H7 (cell line): ENCODE results near the gene CDK18. TPM values are rescaled to one million over a fixed set of nuclear protein-coding genes. Genes with fewer than 3 reads are reported as not detected.

ENCODE experiments used
- DNase-seq: peaks from one replicate; pipeline ENCODE4 v3.0.0; 2012
- H3K27me3 ChIP-seq: 2 replicates; pipeline ENCODE4 v1.6.0; 2011; ENCODE audit warnings: mild to moderate bottlenecking, low read length; ENCODE audit not compliant: control insufficient read depth, insufficient read depth
- H3K36me3 ChIP-seq: replicated peaks from 2 replicates; pipeline ENCODE4 v1.5.1; 2011; ENCODE audit warnings: low read length; ENCODE audit not compliant: control insufficient read depth, insufficient read depth
- H3K4me3 ChIP-seq: 2 replicates; pipeline ENCODE4 v1.5.1; 2011; ENCODE audit warnings: low read depth, mild to moderate bottlenecking, control low read depth, low read length, moderate library complexity; ENCODE audit not compliant: insufficient read depth
- total RNA-seq: library from RNA; depleted of rRNA; stranded (reverse); fragments of >200 nt; shearing (Covaris generic); gene quantifications from 2 replicates; pipeline ENCODE4 v1.2.3, GENCODE V29; 2014

Gene CDK18
- total RNA-seq, 1 experiment from 2014 or later: 48.3 TPM

- no peaks in the 10 kb centered on the region for H3K36me3 ChIP-seq
- H3K27me3 ChIP-seq: no peaks in the 10 kb centered on the region
- no peak for DNase-seq
- H3K4me3 ChIP-seq: no peak overlapping the region
Measured at GRCh38 chr1:205491794-205492193, 12.7 kb upstream of the CDK18 start.

GRCh38 chr1:205492201-205492667, 12.2 kb upstream of the CDK18 start:
- peak; percentile 68 for DNase-seq
- Histone ChIP-seq H3K36me3 (no peaks in the 10 kb centered on the region), H3K27me3 (no peaks in the 10 kb centered on the region), H3K4me3 (no peak overlapping the region)

GRCh38 chr1:205492774-205493173, 11.7 kb upstream of the CDK18 start:
- DNase-seq: peak; percentile 51
- Histone ChIP-seq H3K4me3 (no peak overlapping the region), H3K27me3 (no peaks in the 10 kb centered on the region)

GRCh38 chr1:205493241-205494085, 11.0 kb upstream of the CDK18 start:
- Histone ChIP-seq H3K4me3 (no peak overlapping the region), H3K27me3 (no peaks in the 10 kb centered on the region), H3K36me3 (no peaks in the 10 kb centered on the region)
- DNase-seq: peak; percentile 41

More at GRCh38 chr1:205492774-205493173, 11.7 kb upstream of the CDK18 start:
- no peaks in the 10 kb centered on the region for H3K36me3 ChIP-seq

- no peak for DNase-seq
- no peak overlapping the region for H3K4me3 ChIP-seq
- no peaks in the 10 kb centered on the region for H3K36me3 ChIP-seq
- no peaks in the 10 kb centered on the region for H3K27me3 ChIP-seq
Measured at GRCh38 chr1:205494115-205494514, 10.4 kb upstream of the CDK18 start.

GRCh38 chr1:205495237-205495823, 9.1 kb upstream of the CDK18 start:
- Histone ChIP-seq H3K4me3 (no peak overlapping the region), H3K36me3 (no peaks in the 10 kb centered on the region), H3K27me3 (no peaks in the 10 kb centered on the region)
- peak; percentile 63 for DNase-seq

- Histone ChIP-seq H3K27me3 (no peaks in the 10 kb centered on the region), H3K36me3 (no peaks in the 10 kb centered on the region), H3K4me3 (no peak overlapping the region)
- DNase-seq: no peak
Measured at GRCh38 chr1:205496661-205497060, 7.8 kb upstream of the CDK18 start.

- no peaks in the 10 kb centered on the region for H3K27me3 ChIP-seq
- H3K36me3 ChIP-seq: no peaks in the 10 kb centered on the region
- no peak overlapping the region for H3K4me3 ChIP-seq
- no peak for DNase-seq
Measured at GRCh38 chr1:205497351-205497750, 7.1 kb upstream of the CDK18 start.

GRCh38 chr1:205499789-205500188, 4.7 kb upstream of the CDK18 start:
- DNase-seq: no peak
- H3K27me3 ChIP-seq: no peaks in the 10 kb centered on the region; the same call in 1 of the 2 replicates

GRCh38 chr1:205500240-205501233, 3.9 kb upstream of the CDK18 start:
- DNase-seq: no peak
- Histone ChIP-seq H3K36me3 (no peaks in the 10 kb centered on the region), H3K4me3 (no peak overlapping the region), H3K27me3 (no peaks in the 10 kb centered on the region; the same call in 1 of the 2 replicates)

More at GRCh38 chr1:205499789-205500188, 4.7 kb upstream of the CDK18 start:
- Histone ChIP-seq H3K4me3 (no peak overlapping the region), H3K36me3 (no peaks in the 10 kb centered on the region)

- peaks cover 2% of the 10 kb centered on the region for H3K36me3 ChIP-seq
- DNase-seq: no peak
- no peaks in the 10 kb centered on the region; the same call in none of the 2 replicates for H3K27me3 ChIP-seq
- no peak overlapping the region for H3K4me3 ChIP-seq
Measured at GRCh38 chr1:205502111-205502810, 2.2 kb upstream of the CDK18 start.

- DNase-seq: no peak
- H3K4me3 ChIP-seq: no peak overlapping the region
- H3K27me3 ChIP-seq: no peaks in the 10 kb centered on the region; the same call in none of the 2 replicates
- H3K36me3 ChIP-seq: peaks cover 2% of the 10 kb centered on the region
Measured at GRCh38 chr1:205502992-205503391, 1.5 kb upstream of the CDK18 start.

GRCh38 chr1:205505076-205505729, 734 bp downstream of the CDK18 start:
- DNase-seq: peak; percentile 88
- Histone ChIP-seq H3K27me3 (no peaks in the 10 kb centered on the region; the same call in none of the 2 replicates), H3K4me3 (peak overlapping the region; percentile 89)

More at GRCh38 chr1:205505076-205505729, 734 bp downstream of the CDK18 start:
- H3K36me3 ChIP-seq: peaks cover 2% of the 10 kb centered on the region
